ENCODE data around the gene METTL9. TPM values are rescaled to one million over a fixed set of nuclear protein-coding genes. Genes with fewer than 3 reads are reported as not detected.

Gene METTL9
- total RNA-seq, 1 donor from 2014 or later = 221 TPM

DNA sequence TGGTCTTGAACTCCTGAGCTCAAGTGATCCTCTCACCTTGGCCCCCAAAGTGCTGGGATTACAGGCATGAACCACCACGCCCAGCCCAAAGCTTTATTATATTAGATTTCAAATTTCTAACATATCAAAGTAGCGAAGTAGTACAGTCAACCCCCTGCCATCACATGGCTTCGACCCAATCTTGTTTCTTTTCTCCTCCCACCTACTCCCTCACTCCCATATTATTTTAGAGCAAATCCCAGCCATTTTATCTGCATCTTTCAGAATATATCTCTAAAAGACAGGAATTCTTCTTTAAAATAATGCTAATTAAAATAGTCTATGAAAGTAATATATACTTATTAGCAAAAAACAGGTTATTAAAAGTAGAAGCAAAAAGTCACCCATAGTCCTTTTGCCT, 52.1 kb downstream of the METTL9 start:
- Mint-ChIP-seq H3K9me3 (ENCODE audit: unreplicated experiment) (no peaks in the 10 kb centered on the region), H3K36me3 (ENCODE audit: low read depth, unreplicated experiment) (peaks cover 4% of the 10 kb centered on the region), H3K27me3 (ENCODE audit: unreplicated experiment) (peaks cover 2% of the 10 kb centered on the region), H3K4me3 (ENCODE audit: unreplicated experiment) (no peak overlapping the region), H3K27ac (ENCODE audit: unreplicated experiment) (no peak overlapping the region), H3K4me1 (ENCODE audit: unreplicated experiment) (peaks cover 3% of the 10 kb centered on the region)
- TF ChIP-seq, protein P1, sequence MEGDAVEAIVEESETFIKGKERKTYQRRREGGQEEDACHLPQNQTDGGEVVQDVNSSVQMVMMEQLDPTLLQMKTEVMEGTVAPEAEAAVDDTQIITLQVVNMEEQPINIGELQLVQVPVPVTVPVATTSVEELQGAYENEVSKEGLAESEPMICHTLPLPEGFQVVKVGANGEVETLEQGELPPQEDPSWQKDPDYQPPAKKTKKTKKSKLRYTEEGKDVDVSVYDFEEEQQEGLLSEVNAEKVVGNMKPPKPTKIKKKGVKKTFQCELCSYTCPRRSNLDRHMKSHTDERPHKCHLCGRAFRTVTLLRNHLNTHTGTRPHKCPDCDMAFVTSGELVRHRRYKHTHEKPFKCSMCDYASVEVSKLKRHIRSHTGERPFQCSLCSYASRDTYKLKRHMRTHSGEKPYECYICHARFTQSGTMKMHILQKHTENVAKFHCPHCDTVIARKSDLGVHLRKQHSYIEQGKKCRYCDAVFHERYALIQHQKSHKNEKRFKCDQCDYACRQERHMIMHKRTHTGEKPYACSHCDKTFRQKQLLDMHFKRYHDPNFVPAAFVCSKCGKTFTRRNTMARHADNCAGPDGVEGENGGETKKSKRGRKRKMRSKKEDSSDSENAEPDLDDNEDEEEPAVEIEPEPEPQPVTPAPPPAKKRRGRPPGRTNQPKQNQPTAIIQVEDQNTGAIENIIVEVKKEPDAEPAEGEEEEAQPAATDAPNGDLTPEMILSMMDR (IDR thresholded peaks at IDR 0.05; ENCODE audit: unreplicated experiment) = no peak
- no peak for DNase-seq (ENCODE audit: low spot score)

DNA sequence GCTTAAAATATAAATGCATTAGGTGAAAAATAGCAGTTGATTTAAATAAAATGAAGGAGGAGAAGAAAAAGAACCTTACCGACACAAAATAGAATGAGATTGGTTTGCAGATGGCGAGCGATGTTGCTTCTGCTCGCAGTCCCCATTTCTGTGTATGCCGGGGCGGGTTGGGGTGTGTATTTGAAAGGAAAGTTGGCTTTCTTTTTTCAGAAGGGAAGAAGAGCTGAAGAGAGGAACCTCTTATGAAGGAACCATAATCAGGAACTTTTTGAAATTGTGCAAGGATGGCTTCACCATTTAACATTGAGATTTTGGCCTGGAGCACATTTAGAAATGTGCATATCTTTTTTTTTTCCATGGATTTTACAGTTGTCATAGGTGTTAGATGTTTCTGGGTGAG, 53.1 kb downstream of the METTL9 start, which contains the start of gene IGSF6:
TSS of gene IGSF6 (minus strand) at position 156 of the 400 bp plus-strand sequence. CDS start at position 146, 10 bp downstream.
- Mint-ChIP-seq H3K4me3 (ENCODE audit: unreplicated experiment) (no peak within 1 kb of the TSS), H3K27me3 (ENCODE audit: unreplicated experiment) (no peaks in the 10 kb centered on the region), H3K27ac (ENCODE audit: unreplicated experiment) (no peak within 1 kb of the TSS), H3K36me3 (ENCODE audit: low read depth, unreplicated experiment) (peaks cover 4% of the 10 kb centered on the region), H3K9me3 (ENCODE audit: unreplicated experiment) (no peaks in the 10 kb centered on the region), H3K4me1 (ENCODE audit: unreplicated experiment) (peaks cover 3% of the 10 kb centered on the region)
- TF ChIP-seq, protein P1 (IDR thresholded peaks at IDR 0.05; ENCODE audit: unreplicated experiment) = no peak
- no peak for DNase-seq (ENCODE audit: low spot score)

DNA sequence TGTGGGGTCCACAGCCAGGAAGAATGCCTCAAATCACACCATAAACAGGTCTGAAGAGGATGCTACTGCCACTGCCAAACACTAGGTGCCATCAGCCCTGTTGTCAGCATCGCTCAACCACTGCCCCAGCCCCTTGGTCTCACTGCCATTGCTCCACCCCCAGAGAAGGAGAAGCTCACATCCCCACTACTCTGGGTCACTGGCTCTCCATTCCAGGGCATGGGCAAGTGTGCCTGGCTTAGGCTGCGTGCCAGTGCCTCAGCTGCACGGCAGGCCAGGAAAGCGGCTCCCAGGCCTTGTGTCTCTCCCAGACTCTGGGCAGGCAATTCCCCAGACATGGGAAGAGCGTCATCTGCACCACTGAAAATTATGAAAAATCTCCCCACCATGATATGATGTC, 54.2 kb downstream of the METTL9 start:
- TF ChIP-seq, protein P1 (IDR thresholded peaks at IDR 0.05; ENCODE audit: unreplicated experiment) = no peak
- Mint-ChIP-seq H3K36me3 (ENCODE audit: low read depth, unreplicated experiment) (peaks cover 4% of the 10 kb centered on the region), H3K9me3 (ENCODE audit: unreplicated experiment) (no peaks in the 10 kb centered on the region), H3K27ac (ENCODE audit: unreplicated experiment) (no peak overlapping the region), H3K27me3 (ENCODE audit: unreplicated experiment) (no peaks in the 10 kb centered on the region), H3K4me1 (ENCODE audit: unreplicated experiment) (peaks cover 3% of the 10 kb centered on the region), H3K4me3 (ENCODE audit: unreplicated experiment) (no peak overlapping the region)
- DNase-seq (ENCODE audit: low spot score) = no peak

DNA sequence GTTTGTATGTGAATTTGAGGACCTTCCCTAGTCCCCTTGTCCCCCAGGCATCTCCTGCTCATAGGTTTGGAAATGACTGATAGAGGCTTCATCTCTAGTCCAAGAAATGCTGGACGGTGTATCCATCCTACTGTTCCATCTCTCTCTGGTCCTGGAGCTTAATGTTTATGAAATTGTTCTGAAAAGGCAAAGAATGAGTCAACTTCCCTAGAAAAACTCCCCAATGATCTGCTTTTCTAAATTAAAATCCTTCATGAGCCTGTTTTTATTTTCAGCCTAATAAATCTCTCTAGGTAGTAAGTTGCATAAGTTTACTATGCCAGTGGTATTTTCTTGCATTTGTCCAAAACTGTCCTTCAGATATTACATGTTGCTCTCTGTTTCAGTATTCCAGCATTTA, 55.1 kb downstream of the METTL9 start:
- Mint-ChIP-seq H3K27ac (ENCODE audit: unreplicated experiment) (no peak overlapping the region), H3K4me1 (ENCODE audit: unreplicated experiment) (peaks cover 3% of the 10 kb centered on the region), H3K36me3 (ENCODE audit: low read depth, unreplicated experiment) (peaks cover 4% of the 10 kb centered on the region), H3K27me3 (ENCODE audit: unreplicated experiment) (no peaks in the 10 kb centered on the region), H3K9me3 (ENCODE audit: unreplicated experiment) (no peaks in the 10 kb centered on the region), H3K4me3 (ENCODE audit: unreplicated experiment) (no peak overlapping the region)
- TF ChIP-seq, protein P1 (IDR thresholded peaks at IDR 0.05; ENCODE audit: unreplicated experiment) = no peak
- no peak for DNase-seq (ENCODE audit: low spot score)

DNA sequence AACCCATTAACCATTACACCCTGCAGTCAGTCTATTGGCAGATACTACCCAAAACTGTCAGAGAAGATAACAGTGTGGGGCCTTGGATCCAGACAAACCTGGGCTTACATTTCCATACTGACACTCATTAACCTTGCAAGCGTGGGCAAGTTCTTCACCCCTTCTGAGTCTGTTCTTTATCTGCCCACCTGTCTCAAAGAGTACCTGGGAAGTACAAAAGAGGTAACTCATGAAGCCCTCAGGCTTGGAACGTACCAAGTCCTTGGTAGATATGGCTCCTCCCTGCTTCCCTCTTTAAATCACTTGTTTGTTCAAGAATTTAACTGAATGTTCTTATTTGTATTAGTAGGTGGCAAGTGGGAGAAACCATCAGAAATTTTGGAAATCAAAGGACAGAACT, 55.5 kb downstream of the METTL9 start:
- TF ChIP-seq, protein P1 (IDR thresholded peaks at IDR 0.05; ENCODE audit: unreplicated experiment) = no peak
- no peak for DNase-seq (ENCODE audit: low spot score)
- Mint-ChIP-seq H3K27ac (ENCODE audit: unreplicated experiment) (no peak overlapping the region), H3K27me3 (ENCODE audit: unreplicated experiment) (no peaks in the 10 kb centered on the region), H3K9me3 (ENCODE audit: unreplicated experiment) (no peaks in the 10 kb centered on the region), H3K36me3 (ENCODE audit: low read depth, unreplicated experiment) (peaks cover 4% of the 10 kb centered on the region), H3K4me3 (ENCODE audit: unreplicated experiment) (no peak overlapping the region), H3K4me1 (ENCODE audit: unreplicated experiment) (peaks cover 3% of the 10 kb centered on the region)
